CD4-positive, alpha-beta T cell treated with Interleukin-12 subunit alpha and Interleukin-12 subunit beta, for 1 hour (primary cell): ENCODE results near the gene SDHB.

Source experiments
- DNase-seq: peaks from one replicate; pipeline ENCODE4 v3.0.0-alpha.2; 2020

SDHB gene

GRCh38 chr1:17053685-17054410 lies at the start of gene SDHB:
SDHB (minus strand) TSS chr1:17054032; CDS start chr1:17054019, 13 bp downstream.
- DNase-seq: peak; percentile 99

- DNase-seq: no peak
Observed at GRCh38 chr1:17102232-17102631, 48.4 kb upstream of the SDHB start.

GRCh38 chr1:17101261-17101660 lies 47.4 kb upstream of the SDHB start:
- no peak for DNase-seq

- no peak for DNase-seq
Observed at GRCh38 chr1:17099616-17100340, 45.9 kb upstream of the SDHB start.

- DNase-seq: no peak
Observed at GRCh38 chr1:17098446-17099317, 44.9 kb upstream of the SDHB start.

GRCh38 chr1:17097787-17098186 lies 44.0 kb upstream of the SDHB start:
- DNase-seq: no peak

GRCh38 chr1:17097147-17097546 lies 43.3 kb upstream of the SDHB start:
- no peak for DNase-seq

- no peak for DNase-seq
Observed at GRCh38 chr1:17096584-17096983, 42.8 kb upstream of the SDHB start.

- DNase-seq: no peak
Observed at GRCh38 chr1:17095141-17095540, 41.3 kb upstream of the SDHB start.

- DNase-seq: no peak
Observed at GRCh38 chr1:17094664-17095063, 40.8 kb upstream of the SDHB start.

- DNase-seq: no peak
Observed at GRCh38 chr1:17093822-17094393, 40.1 kb upstream of the SDHB start.

- DNase-seq: no peak
Observed at GRCh38 chr1:17091252-17091651, 37.4 kb upstream of the SDHB start.

GRCh38 chr1:17089506-17089905 lies 35.7 kb upstream of the SDHB start:
- no peak for DNase-seq

- DNase-seq: no peak
Observed at GRCh38 chr1:17086751-17087150, 32.9 kb upstream of the SDHB start.

- no peak for DNase-seq
Observed at GRCh38 chr1:17084787-17085186, 31.0 kb upstream of the SDHB start.

GRCh38 chr1:17082761-17083160 lies 28.9 kb upstream of the SDHB start:
- DNase-seq: no peak

GRCh38 chr1:17081439-17081838 lies 27.6 kb upstream of the SDHB start:
- DNase-seq: no peak

GRCh38 chr1:17080880-17081279 lies 27.0 kb upstream of the SDHB start:
- DNase-seq: no peak

GRCh38 chr1:17080085-17080759 lies 26.4 kb upstream of the SDHB start:
- DNase-seq: no peak

- no peak for DNase-seq
Observed at GRCh38 chr1:17078991-17079868, 25.4 kb upstream of the SDHB start.

- peak; percentile 19 for DNase-seq
Observed at GRCh38 chr1:17075470-17076255, 21.8 kb upstream of the SDHB start.
